ENCODE measurements around the gene ZMAT2.

DNA sequence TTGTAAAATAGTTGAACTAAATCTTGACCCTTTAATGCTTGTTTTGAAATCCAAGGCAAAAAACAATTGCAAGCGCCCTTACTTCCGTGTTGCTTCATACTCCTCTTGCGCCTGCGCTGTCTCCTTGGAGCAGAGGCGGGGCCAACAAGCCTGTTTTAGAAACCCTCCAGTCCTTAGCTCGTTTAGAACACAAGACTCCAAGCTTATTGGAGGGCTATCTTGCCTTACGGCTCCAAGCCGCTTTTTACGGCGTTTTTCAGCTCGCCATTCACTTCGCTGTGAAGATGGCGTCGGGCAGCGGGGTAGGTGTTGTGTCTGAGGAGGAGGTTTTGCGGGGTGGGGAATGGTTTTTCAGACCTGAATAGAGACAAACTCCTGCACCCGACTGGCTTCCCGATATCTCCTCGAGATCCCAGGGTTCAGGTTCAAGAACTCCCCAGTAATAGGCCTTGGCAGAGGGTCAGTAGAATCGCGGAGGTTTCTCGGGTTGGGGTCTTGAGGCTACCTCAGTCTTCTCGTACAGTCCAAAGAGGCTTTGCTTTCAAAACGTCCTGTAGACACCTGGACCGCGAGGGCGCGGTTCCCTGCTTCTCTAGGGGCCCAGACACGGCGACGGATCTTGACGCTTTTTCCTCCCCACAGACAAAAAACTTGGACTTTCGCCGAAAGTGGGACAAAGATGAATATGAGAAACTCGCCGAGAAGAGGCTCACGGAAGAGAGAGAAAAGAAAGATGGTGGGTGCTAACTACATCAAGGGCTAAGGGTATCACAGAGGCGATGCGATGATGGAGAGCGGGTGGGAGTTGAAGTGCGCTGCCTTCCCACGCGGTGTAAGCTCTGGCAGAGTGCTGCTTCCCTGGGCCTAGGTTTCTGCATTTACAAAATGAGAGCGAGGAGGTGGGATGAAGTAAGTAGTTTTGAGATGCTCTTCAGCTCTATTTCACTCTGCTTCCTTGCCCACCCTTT is at the start of gene ZMAT2:
- TF ChIP-seq, protein P1, sequence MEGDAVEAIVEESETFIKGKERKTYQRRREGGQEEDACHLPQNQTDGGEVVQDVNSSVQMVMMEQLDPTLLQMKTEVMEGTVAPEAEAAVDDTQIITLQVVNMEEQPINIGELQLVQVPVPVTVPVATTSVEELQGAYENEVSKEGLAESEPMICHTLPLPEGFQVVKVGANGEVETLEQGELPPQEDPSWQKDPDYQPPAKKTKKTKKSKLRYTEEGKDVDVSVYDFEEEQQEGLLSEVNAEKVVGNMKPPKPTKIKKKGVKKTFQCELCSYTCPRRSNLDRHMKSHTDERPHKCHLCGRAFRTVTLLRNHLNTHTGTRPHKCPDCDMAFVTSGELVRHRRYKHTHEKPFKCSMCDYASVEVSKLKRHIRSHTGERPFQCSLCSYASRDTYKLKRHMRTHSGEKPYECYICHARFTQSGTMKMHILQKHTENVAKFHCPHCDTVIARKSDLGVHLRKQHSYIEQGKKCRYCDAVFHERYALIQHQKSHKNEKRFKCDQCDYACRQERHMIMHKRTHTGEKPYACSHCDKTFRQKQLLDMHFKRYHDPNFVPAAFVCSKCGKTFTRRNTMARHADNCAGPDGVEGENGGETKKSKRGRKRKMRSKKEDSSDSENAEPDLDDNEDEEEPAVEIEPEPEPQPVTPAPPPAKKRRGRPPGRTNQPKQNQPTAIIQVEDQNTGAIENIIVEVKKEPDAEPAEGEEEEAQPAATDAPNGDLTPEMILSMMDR (IDR thresholded peaks at IDR 0.05; ENCODE audit: low read length), result no peak
- TF ChIP-seq EZH2 (optimal IDR thresholded peaks at IDR 0.05; ENCODE audit: low read depth, low read length), result no peak
- TF ChIP-seq EZH2phosphoT487 (IDR thresholded peaks at IDR 0.05; ENCODE audit: low read length), result no peak
